Testis (tissue), 2 donors: ENCODE data around the gene CD3E.

Experiments
- POLR2A ChIP-seq: fragments of 450-650 bp; IDR thresholded peaks from one replicate; pipeline ENCODE4 v1.6.1; 2017; ENCODE audit warnings: antibody characterized with exemption, mild to moderate bottlenecking, moderate library complexity
- TF ChIP-seq, protein P1 (sequence below), 3 experiments: fragments of 450-650 bp in 2 of 3; fragments of 200-600 bp in 1 of 3; sonication (generic) in 1 of 3; IDR thresholded peaks; one replicate each; pipeline ENCODE4 v1.5.1; 2016 to 2019; ENCODE audit warnings: antibody characterized with exemption in 3 of 3, mild to moderate bottlenecking in 2 of 3, moderate library complexity in 1 of 3

DNA sequence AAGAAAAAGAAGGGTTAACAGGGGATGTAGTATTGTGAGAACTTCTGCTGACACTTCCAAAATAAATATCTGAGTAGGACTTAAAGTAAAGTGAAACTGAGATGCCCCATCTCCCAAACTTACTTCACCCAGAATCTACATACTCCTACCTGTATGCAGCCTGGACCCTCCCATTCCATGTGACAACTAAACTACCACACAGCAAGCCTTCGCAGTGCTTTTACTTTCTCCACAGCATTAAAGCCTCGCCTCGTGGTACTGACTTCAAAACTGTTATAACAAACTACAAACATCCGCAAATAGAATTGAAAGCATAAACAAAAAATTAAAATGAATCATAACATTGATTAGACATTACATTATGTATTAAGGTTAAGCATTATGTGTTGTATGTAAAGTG, 41.4 kb upstream of the CD3E start:
- TF ChIP-seq, protein P1, sequence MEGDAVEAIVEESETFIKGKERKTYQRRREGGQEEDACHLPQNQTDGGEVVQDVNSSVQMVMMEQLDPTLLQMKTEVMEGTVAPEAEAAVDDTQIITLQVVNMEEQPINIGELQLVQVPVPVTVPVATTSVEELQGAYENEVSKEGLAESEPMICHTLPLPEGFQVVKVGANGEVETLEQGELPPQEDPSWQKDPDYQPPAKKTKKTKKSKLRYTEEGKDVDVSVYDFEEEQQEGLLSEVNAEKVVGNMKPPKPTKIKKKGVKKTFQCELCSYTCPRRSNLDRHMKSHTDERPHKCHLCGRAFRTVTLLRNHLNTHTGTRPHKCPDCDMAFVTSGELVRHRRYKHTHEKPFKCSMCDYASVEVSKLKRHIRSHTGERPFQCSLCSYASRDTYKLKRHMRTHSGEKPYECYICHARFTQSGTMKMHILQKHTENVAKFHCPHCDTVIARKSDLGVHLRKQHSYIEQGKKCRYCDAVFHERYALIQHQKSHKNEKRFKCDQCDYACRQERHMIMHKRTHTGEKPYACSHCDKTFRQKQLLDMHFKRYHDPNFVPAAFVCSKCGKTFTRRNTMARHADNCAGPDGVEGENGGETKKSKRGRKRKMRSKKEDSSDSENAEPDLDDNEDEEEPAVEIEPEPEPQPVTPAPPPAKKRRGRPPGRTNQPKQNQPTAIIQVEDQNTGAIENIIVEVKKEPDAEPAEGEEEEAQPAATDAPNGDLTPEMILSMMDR (IDR thresholded peaks at IDR 0.05) = no peak
- no peak for TF ChIP-seq POLR2A
